AG09319 (cell line): Measurements from ENCODE around the gene CUBN.

Source experiments
- DNase-seq: peaks from one replicate; pipeline ENCODE4 v3.0.0-alpha.2; 2010; ENCODE audit warnings: low read depth; ENCODE audit errors: extremely low read depth
- TF ChIP-seq, protein P1 (sequence below): IDR thresholded peaks from 2 replicates; pipeline ENCODE4 v1.5.1; 2011; ENCODE audit warnings: low read depth, mild to moderate bottlenecking, inconsistent platforms, low read length, moderate library complexity

The CUBN gene

DNA sequence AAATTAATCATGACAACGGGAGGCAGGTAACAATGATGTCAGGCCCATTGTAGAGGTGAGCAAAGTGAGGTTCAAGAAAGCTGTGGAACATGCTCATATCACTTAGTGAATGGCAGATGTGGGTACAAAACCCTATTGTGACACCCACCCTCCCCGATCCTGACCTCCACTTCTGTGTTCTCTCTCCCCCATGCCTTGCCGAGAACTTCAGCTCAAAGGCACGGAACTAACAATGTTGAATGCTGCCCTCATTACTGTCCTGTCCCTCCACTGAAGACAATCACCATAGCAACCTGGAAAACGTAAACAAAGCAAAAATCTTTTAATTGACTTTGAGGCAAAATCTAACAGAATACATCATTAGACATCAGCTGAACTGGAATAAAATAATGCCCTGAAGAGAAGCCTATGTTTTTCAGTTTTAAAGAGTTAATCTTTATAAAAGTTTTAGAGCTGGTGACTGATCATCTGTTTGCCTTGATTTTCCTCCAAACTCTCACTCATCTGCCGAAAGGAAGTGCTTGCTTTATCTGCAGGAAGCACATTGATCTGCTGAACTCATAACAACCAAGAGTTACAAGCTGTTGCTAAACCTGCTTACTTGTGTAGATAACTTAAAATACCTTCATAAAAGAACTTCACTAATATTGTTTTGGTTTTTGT is 133.6 kb downstream of the CUBN start:
- TF ChIP-seq, protein P1, sequence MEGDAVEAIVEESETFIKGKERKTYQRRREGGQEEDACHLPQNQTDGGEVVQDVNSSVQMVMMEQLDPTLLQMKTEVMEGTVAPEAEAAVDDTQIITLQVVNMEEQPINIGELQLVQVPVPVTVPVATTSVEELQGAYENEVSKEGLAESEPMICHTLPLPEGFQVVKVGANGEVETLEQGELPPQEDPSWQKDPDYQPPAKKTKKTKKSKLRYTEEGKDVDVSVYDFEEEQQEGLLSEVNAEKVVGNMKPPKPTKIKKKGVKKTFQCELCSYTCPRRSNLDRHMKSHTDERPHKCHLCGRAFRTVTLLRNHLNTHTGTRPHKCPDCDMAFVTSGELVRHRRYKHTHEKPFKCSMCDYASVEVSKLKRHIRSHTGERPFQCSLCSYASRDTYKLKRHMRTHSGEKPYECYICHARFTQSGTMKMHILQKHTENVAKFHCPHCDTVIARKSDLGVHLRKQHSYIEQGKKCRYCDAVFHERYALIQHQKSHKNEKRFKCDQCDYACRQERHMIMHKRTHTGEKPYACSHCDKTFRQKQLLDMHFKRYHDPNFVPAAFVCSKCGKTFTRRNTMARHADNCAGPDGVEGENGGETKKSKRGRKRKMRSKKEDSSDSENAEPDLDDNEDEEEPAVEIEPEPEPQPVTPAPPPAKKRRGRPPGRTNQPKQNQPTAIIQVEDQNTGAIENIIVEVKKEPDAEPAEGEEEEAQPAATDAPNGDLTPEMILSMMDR = no peak
- no peak for DNase-seq

- no peak for DNase-seq
- TF ChIP-seq, protein P1 = no peak
These were observed 136.4 kb downstream of the CUBN start for GRCh38 chr10:16993186-16993585.

DNA sequence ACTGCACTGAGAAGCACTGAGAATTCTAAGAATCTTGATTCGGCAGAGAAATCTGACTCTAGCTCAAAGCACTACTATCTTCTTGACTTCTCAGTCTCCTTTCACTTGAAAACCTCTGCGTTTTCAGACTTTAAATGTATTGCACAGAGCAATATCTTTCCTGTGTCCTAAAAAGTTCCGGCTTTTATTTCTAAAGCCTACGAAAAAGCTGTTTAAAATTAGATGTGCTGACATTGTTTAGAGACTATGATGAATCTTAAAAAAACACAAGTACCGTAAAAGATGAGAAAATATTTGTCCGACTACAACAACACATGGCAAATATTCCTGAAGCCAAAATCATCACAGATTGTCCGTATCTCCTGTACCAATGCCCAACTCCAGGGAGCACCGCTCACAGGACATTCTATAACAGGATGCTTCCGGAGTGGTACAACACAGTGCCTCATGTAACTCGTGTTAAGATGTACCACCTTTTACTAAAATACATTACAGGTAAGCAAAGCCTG is 136.9 kb downstream of the CUBN start:
- DNase-seq = peak; percentile 38
- TF ChIP-seq, protein P1 = no peak; the same call in 1 of the 2 replicates

GRCh38 chr10:16991011-16991410 is 138.6 kb downstream of the CUBN start:
- DNase-seq = no peak

GRCh38 chr10:16989826-16990293 is 139.8 kb downstream of the CUBN start:
- TF ChIP-seq, protein P1 = no peak; the same call in 1 of the 2 replicates
- DNase-seq = no peak

More at GRCh38 chr10:16991011-16991410, 138.6 kb downstream of the CUBN start:
- TF ChIP-seq, protein P1 = no peak

GRCh38 chr10:16988900-16989299 is 140.7 kb downstream of the CUBN start:
- DNase-seq = no peak
- TF ChIP-seq, protein P1 = no peak

- no peak for DNase-seq
- TF ChIP-seq, protein P1 = no peak
These were observed 141.5 kb downstream of the CUBN start for GRCh38 chr10:16987976-16988610.
